Right atrium auricular region (tissue), 2 donors: ENCODE results near the gene XXYLT1. TPM values are rescaled to one million over a fixed set of nuclear protein-coding genes. Genes with fewer than 3 reads are reported as not detected.
A peak's percentile ranks its signal among the peaks of the same experiment; 100 is the strongest.

Experiments used
- DNase-seq: peaks from one replicate; pipeline ENCODE4 v3.0.0-alpha.2; 2019; ENCODE audit warnings: low spot score
- H3K27ac ChIP-seq, 2 donors: fragments of 200-600 bp; sonication (generic); 1 replicate in 1 of 2; 2 replicates in 1 of 2; pipeline ENCODE4 v1.5.1; 2016 to 2019
- H3K27me3 ChIP-seq, 2 donors: fragments of 200-600 bp; sonication (generic); one replicate each; pipeline versions ENCODE4 v1.5.1 to v1.6.0; 2017 to 2019
- H3K36me3 ChIP-seq: fragments of 200-600 bp; sonication (generic); one replicate; pipeline ENCODE4 v1.5.1; 2016
- H3K4me1 ChIP-seq, 2 donors: fragments of 200-600 bp; sonication (generic); one replicate each; pipeline versions ENCODE4 v1.5.1 to v1.6.0; 2017 to 2019
- H3K4me3 ChIP-seq, 2 donors: fragments of 200-600 bp; sonication (generic); 1 replicate in 1 of 2; 2 replicates in 1 of 2; pipeline ENCODE4 v1.5.1; 2017 to 2019; ENCODE audit warnings: mild to moderate bottlenecking in 1 of 2, moderate library complexity in 1 of 2
- H3K9me3 ChIP-seq, 2 donors: fragments of 200-600 bp; sonication (generic); one replicate each; pipeline ENCODE4 v1.5.1; 2019
- CTCF ChIP-seq, 2 donors: fragments of 200-600 bp; sonication (generic); IDR thresholded peaks; one replicate each; pipeline ENCODE4 v1.5.1; 2019; ENCODE audit warnings: antibody characterized with exemption in 2 of 2
- total RNA-seq, 2 donors: library from RNA; depleted of rRNA; stranded (reverse); fragments of >200 nt; gene quantifications; one replicate each; pipeline ENCODE4 v1.1.0, GENCODE V29; 2016

Gene XXYLT1
- total RNA-seq: 1 to 10 TPM; 4.6 to 6.7 TPM

GRCh38 chr3:195270817-195271409, at the start of gene XXYLT1:
TSS of gene XXYLT1 (minus strand) at chr3:195271159. CDS start at chr3:195271058, 101 bp downstream.
- H3K9me3 ChIP-seq: no peaks in the 10 kb centered on the region
- peak within 1 kb of the TSS; percentile 80 to 93 for H3K27ac ChIP-seq
- TF ChIP-seq CTCF (IDR thresholded peaks at IDR 0.05): peak; percentile 65 to 85
- H3K27me3 ChIP-seq: no peaks in the 10 kb centered on the region
- peaks cover 0 to 25% of the 10 kb centered on the region in 2 donors for H3K4me1 ChIP-seq
- H3K4me3 ChIP-seq: peak within 1 kb of the TSS; percentile 73 to 77
- H3K36me3 ChIP-seq: no peaks in the 10 kb centered on the region
- peak; percentile 81 for DNase-seq

GRCh38 chr3:195319060-195319459, 48.1 kb upstream of the XXYLT1 start:
- Histone ChIP-seq H3K9me3 (no peaks in the 10 kb centered on the region), H3K27ac (no peak overlapping the region), H3K36me3 (peaks cover 13% of the 10 kb centered on the region), H3K4me1 (no peaks in the 10 kb centered on the region), H3K27me3 (no peaks in the 10 kb centered on the region), H3K4me3 (no peak overlapping the region)
- no peak for TF ChIP-seq CTCF (IDR thresholded peaks at IDR 0.05)
- no peak for DNase-seq

GRCh38 chr3:195312714-195313113, 41.8 kb upstream of the XXYLT1 start:
- H3K27ac ChIP-seq: no peak overlapping the region
- H3K36me3 ChIP-seq: no peaks in the 10 kb centered on the region
- DNase-seq: no peak
- no peak overlapping the region for H3K4me3 ChIP-seq
- no peaks in the 10 kb centered on the region for H3K9me3 ChIP-seq
- no peak for TF ChIP-seq CTCF (IDR thresholded peaks at IDR 0.05)
- H3K4me1 ChIP-seq: no peaks in the 10 kb centered on the region
- no peaks in the 10 kb centered on the region for H3K27me3 ChIP-seq

- TF ChIP-seq CTCF (IDR thresholded peaks at IDR 0.05): no peak
- H3K4me1 ChIP-seq: no peaks in the 10 kb centered on the region
- no peak for DNase-seq
- peaks cover 12% of the 10 kb centered on the region for H3K36me3 ChIP-seq
- H3K4me3 ChIP-seq: no peak overlapping the region
- H3K27me3 ChIP-seq: no peaks in the 10 kb centered on the region
- H3K9me3 ChIP-seq: no peaks in the 10 kb centered on the region
- no peak overlapping the region for H3K27ac ChIP-seq
Observed at GRCh38 chr3:195307711-195308110, 36.8 kb upstream of the XXYLT1 start.

- no peaks in the 10 kb centered on the region for H3K9me3 ChIP-seq
- no peaks in the 10 kb centered on the region for H3K27me3 ChIP-seq
- peaks cover 22% of the 10 kb centered on the region for H3K36me3 ChIP-seq
- H3K27ac ChIP-seq: no peak overlapping the region
- no peak for TF ChIP-seq CTCF (IDR thresholded peaks at IDR 0.05)
- no peak for DNase-seq
- H3K4me3 ChIP-seq: no peak overlapping the region
- no peaks in the 10 kb centered on the region for H3K4me1 ChIP-seq
Observed at GRCh38 chr3:195306369-195306768, 35.4 kb upstream of the XXYLT1 start.

GRCh38 chr3:195302431-195302830, 31.5 kb upstream of the XXYLT1 start:
- no peak overlapping the region for H3K27ac ChIP-seq
- TF ChIP-seq CTCF (IDR thresholded peaks at IDR 0.05): no peak

More at GRCh38 chr3:195302431-195302830, 31.5 kb upstream of the XXYLT1 start:
- Histone ChIP-seq H3K36me3 (peaks cover 28% of the 10 kb centered on the region), H3K4me1 (no peaks in the 10 kb centered on the region), H3K9me3 (no peaks in the 10 kb centered on the region), H3K27me3 (no peaks in the 10 kb centered on the region), H3K4me3 (no peak overlapping the region)
- DNase-seq: no peak
